ENCODE measurements around the gene TMEM161B.
A peak's percentile ranks its signal among the peaks of the same experiment; 100 is the strongest.
"Not testable (repeated sequence)": the region's sequence is repeated elsewhere in the genome, so short reads cannot be mapped to it uniquely, and the experiment has no call there.

Gene TMEM161B

DNA sequence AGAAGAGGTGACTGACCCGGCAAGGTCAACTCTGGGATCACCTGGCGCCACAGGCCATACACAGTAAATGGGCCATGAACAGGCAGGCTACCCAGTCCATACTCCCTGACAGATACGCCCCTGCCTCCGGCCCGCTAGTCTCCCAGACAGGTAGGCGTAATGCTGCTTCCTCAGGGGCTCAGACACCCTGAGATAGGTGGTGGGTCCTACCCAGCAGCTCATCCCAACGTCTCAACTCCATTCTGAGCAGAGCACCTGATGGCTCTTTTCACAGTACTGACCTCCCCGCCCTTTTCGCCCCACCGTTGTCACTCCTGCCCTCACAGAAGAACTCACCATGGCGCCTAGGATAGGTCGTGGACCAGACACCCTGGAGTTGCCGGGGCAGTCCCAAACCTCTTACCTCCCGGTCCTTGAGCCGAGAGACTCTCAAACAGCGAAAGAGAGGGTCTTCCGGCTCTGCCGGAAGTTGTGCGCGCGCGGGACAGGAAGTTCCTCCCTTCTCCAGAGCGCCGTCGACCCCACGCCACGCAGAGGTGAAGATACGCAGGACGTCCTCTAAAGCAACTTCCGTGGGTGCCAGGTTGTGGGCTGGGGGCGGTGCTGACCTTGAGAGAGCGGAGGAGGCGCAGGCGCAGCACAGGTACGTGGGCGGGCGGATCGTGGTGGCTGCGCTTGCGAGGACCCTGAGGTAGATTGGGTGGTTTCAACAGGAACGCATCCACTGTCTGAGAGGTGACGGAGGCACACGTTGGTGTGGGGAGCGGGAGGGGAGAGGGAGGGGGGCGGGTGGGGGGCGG, at the start of gene TMEM161B:
TSS of gene TMEM161B (minus strand) at position 461 of the 800 bp plus-strand sequence. CDS start at position 339, 122 bp downstream.
- DNase-seq, result peak; percentile 76 to 83

DNA sequence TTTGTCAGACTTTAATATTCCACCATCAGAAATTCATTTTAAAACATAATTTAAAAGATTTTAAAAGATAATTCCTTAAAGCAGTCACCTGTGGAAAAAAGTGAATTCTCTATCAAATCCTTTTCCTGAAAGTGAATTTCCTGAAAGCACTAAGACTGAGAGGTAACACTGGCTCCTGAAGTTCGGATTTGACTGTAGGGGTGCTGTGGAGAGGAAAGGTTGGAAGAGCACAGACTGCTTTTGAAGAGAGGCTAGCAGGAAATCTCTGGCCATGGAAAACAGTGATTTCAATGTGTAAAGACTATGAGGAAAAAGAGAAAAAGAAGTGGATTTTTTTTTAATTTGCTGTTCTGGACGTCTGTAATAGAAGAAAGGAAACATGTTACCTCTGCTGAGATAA, 35.7 kb upstream of the TMEM161B start:
- no peak for DNase-seq

- DNase-seq, result no peak
These were observed 29.8 kb upstream of the TMEM161B start for GRCh38 chr5:88298425-88298824.

DNA sequence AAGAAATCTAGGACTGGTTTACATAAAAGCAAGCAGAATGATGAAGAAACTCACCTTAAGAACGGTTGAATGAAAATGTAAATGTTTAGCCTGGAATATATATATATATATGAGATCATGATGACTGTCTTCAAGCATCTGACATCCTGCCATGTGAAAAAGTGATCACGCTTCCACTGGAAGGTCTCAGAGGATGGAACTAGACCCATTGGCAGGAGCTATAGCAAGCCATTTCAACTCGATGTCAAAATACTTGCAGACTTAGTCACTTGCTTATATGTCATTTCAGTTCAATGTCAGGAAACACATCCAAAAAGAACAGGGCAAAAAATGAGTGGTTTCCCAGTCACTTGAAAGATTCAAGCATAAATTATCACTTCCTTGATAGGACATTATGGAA, 22.2 kb upstream of the TMEM161B start:
- no peak for DNase-seq

GRCh38 chr5:88288528-88289197, 20.0 kb upstream of the TMEM161B start:
- no peak for DNase-seq

GRCh38 chr5:88287846-88288527, 19.3 kb upstream of the TMEM161B start:
- no peak for DNase-seq

GRCh38 chr5:88287302-88287701, 18.7 kb upstream of the TMEM161B start:
- no peak for DNase-seq

DNA sequence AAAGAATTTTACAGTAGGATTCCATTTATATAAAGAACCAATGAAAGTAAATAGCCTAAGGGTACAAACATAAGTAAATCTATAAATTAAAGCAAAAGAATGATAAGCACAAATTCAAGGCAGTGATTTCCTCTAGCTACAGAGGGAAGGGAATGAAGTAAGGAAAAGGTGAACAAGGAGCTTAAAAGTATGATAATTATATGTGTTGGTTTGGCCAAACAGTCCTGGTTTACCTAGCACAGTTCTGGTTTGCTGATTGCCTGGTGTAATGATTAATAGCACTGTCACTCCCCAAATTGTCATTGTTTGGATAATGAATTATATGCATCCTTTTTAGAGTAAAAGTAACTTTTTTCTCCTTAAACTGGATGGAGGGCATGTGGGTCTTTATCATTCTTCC, 15.0 kb upstream of the TMEM161B start:
- DNase-seq, result no peak

DNA sequence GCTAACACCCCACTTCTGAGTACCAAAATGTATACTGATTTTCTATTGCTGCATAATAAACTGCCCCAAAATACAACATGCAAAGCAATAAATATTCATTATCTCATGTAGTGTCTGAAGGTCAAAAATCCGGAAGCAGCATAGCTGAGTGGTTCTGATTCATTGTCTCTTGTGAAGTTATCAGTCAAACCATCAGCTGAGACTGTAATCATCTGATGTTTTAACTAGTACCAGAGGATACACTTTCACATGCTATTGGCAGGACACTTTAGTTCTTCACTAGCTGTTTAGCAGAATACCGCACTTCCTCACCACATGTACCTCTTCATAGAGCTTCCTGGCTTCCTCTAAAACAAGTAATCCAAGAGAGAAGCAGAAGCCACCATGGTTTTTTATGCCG, 12.7 kb upstream of the TMEM161B start:
- DNase-seq, result no peak

DNA sequence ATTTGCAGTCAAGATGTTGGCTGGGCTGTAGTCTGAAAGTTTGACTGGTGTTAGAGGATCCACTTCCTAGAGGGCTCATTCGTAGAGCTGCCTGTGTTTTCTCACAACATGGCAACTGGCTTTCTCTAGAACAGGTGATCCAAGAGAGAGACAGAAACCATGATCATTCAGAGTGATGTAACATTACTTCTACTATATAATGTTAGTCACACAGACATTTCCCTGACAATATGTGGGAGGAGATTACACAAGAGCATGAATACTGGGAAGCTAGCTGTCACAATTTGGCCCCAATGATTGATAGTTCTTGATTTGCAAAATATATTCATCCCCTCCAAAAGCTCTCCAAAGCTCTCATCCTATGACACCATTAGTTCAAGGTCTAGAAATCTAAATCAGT, 10.9 kb upstream of the TMEM161B start:
- DNase-seq, result no peak

- no peak for DNase-seq
These were observed 7.7 kb upstream of the TMEM161B start for GRCh38 chr5:88276378-88276777.

DNA sequence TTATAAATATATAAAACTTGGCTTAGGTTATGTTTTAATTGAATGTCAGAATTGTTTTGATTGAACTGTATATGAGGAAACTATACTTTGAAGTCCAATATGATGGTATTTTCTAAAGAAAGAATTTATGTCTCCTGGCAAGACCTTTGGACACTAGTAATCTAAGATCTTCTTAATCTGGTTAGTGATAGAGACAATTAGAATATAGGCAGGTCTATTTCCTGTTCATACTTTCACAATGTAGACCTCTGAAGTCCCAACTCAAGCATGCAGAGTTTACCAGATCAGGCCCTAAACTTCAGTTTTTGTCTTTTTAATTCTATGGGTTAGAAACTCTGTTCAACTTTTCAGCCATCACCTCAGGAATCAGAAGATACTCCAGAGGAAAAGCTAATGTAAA, 6.9 kb upstream of the TMEM161B start:
- DNase-seq, result no peak

GRCh38 chr5:88269222-88269771, 652 bp upstream of the TMEM161B start:
- no peak for DNase-seq

DNA sequence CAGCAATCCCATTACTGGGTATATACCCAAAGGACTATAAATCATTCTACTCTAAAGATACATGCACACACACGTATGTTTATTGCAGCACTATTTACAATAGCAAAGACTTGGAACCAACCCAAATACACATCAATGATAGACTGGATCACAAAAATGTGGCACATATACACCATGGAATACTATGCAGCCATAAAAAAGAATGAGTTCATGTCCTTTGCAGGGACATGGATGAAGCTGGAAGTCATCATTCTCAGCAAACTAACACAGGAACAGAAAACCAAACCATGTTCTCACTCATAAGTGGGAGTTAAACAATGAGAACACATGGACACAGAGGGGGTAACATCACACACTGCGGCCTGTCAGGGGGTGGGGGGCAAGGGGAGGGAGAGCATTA, 4.1 kb downstream of the TMEM161B start:
- DNase-seq, result not testable (repeated sequence)

GRCh38 chr5:88263349-88263748, 5.3 kb downstream of the TMEM161B start:
- DNase-seq, result no peak

DNA sequence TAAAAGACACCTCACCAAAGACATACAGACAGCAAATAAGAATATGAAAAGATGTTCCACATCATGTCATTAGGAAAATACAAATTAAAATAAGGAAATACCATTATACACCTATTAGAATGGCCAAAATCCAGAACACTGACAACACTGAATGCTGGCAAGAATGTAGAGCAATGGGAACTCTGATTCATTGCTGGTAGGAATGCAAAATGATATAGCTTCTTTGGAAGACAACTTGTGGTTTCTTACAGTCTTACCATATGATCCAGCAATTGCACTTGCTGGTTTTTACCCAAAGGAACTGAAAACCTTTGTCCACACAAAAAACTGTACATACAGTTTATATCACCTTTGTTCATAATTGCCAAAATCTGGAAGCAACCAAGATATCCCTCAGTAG, 6.5 kb downstream of the TMEM161B start:
- no peak for DNase-seq

GRCh38 chr5:88258636-88259035, 10.0 kb downstream of the TMEM161B start:
- DNase-seq, result no peak

- DNase-seq, result no peak
These were observed 11.8 kb downstream of the TMEM161B start for GRCh38 chr5:88256872-88257271.

DNA sequence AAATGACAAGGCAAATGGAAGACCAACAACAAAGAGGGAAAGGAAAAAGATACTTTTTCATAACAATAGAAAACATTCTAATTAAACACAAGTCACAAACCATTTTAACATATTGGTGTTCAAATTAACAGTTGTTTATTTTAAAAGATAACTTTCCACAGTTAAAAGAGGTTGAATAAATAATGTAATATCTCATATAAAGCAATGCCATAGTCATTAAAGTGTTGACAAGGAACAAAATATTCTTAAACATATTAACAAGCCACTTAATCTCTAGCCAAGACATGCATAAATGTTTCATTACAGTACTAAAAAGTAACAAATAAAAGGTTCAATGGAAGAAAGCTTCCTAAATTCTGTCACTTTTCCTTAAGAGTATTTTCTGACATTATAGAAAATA, 12.6 kb downstream of the TMEM161B start:
- DNase-seq, result no peak

GRCh38 chr5:88254320-88254719, 14.3 kb downstream of the TMEM161B start:
- DNase-seq, result no peak

DNA sequence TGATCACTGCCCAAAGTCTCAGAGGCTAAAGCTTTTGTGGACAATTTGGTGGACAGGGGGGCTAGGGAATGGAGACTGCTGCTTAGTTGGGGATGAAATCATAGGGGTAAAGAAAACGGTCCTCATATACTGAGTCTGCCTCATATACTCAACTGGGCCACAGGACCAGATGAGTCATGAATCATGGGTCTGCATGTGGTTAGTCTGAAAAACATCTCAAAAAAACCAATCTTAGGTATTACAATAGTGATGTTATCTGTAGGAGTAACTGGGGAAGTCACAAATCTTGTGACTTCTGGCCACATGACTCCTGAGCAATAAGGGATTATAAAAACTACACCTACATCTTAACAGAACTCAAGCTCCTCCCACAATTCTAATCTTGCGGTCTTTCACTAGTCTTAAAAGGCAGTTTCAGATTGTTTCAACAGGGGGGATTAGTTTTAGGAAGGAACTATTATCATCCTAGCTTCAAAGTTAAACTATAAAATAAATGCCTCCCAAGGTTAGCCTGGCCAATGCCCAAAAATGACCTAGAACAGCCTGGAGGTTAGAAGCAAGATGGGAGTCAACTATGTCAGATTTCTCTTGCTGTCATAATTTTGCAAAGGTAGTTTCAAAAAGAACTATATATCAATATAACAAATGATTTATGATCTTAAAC, 17.5 kb downstream of the TMEM161B start:
- DNase-seq, result no peak

DNA sequence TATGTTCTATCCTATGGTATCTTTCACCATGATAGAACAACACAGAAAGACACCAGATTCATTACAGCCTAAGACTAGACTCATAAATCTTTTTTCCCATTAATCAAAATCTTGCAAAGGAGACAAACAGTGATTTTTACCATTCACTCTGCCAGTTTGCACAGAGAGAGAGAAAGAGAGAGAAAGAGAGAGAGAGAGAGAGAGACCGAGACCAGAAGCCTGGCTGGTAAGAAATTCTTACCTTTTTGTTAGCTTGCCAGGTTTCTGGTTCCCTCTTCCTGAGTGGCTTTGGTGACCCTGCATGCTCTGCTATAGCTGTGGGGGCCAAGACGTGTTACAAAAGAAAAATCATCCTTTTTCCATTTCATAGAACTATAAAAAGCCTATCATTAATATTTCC, 18.6 kb downstream of the TMEM161B start:
- no peak for DNase-seq

Data from NCI-H1930 (cell line).